ENCODE measurements around the gene ADRA2B.

- TF ChIP-seq GATA2 (IDR thresholded peaks at IDR 0.05; ENCODE audit: insufficient read depth, insufficient read length, low read depth, low read length) (no peak), CTCF (IDR thresholded peaks at IDR 0.05; ENCODE audit: extremely low read depth in 1 of 2, insufficient read depth in 1 of 2, low read depth in 1 of 2, low read length in 2 of 2) (no peak), POLR2A (IDR thresholded peaks at IDR 0.05; ENCODE audit: low read depth, low read length) (no peak), EZH2 (IDR thresholded peaks at IDR 0.05; ENCODE audit: borderline replicate concordance, low read depth, low read length, severe bottlenecking) (no peak), MAX (IDR thresholded peaks at IDR 0.05; ENCODE audit: insufficient read depth, insufficient read length) (no peak), JUN (IDR thresholded peaks at IDR 0.05; ENCODE audit: borderline replicate concordance, insufficient read depth, insufficient read length, low read depth) (no peak), MYC (IDR thresholded peaks at IDR 0.05; ENCODE audit: low read depth, low read length) (no peak)
These were observed 12.4 kb downstream of the ADRA2B start for GRCh38 chr2:96103761-96104486.

Data from endothelial cell of umbilical vein (primary cell).